OCI-LY1 (cell line): Measurements from ENCODE around the gene TDRD6.
"Not testable (repeated sequence)": the region's sequence is repeated elsewhere in the genome, so short reads cannot be mapped to it uniquely, and the experiment has no call there.

ENCODE experiments used
- H2AFZ ChIP-seq: fragments of 200-600 bp; sonication (generic), shearing (Covaris generic); 2 replicates; pipeline ENCODE4 v1.6.0; 2014; ENCODE audit warnings: antibody characterized with exemption, mild to moderate bottlenecking, low read length
- H3F3A ChIP-seq: fragments of 200-600 bp; sonication (generic), shearing (Covaris generic); 2 replicates; pipeline ENCODE4 v1.6.0; 2014; ENCODE audit warnings: mild to moderate bottlenecking, antibody characterized with exemption, low read length, moderate library complexity; ENCODE audit not compliant: insufficient read depth
- H3K27ac ChIP-seq: fragments of 200-600 bp; sonication (generic); 2 replicates; pipeline ENCODE4 v1.5.1; 2014; ENCODE audit warnings: low read length, mixed run types, mild to moderate bottlenecking, low read depth; ENCODE audit not compliant: poor library complexity, severe bottlenecking
- H3K27me3 ChIP-seq: fragments of 200-600 bp; sonication (generic); 2 replicates; pipeline ENCODE4 v1.6.0; 2014; ENCODE audit warnings: antibody characterized with exemption, mild to moderate bottlenecking, low read length, moderate library complexity; ENCODE audit not compliant: insufficient read depth
- H3K36me3 ChIP-seq: fragments of 200-600 bp; sonication (generic); 2 replicates; pipeline ENCODE4 v1.6.1; 2014; ENCODE audit warnings: mild to moderate bottlenecking, antibody characterized with exemption, low read length, moderate library complexity, mixed read lengths; ENCODE audit not compliant: insufficient read depth
- H3K4me1 ChIP-seq: fragments of 200-600 bp; sonication (generic); 2 replicates; pipeline ENCODE4 v1.5.1; 2014; ENCODE audit warnings: mild to moderate bottlenecking, low read length, moderate library complexity; ENCODE audit not compliant: insufficient read depth, severe bottlenecking
- H3K4me2 ChIP-seq: fragments of 200-600 bp; sonication (generic), shearing (Covaris generic); 2 replicates; pipeline ENCODE4 v1.6.1; 2014; ENCODE audit warnings: low read length
- H3K4me3 ChIP-seq: fragments of 200-600 bp; sonication (generic); 2 replicates; pipeline ENCODE4 v1.5.1; 2014; ENCODE audit warnings: low read length, low read depth, mild to moderate bottlenecking, mixed read lengths; ENCODE audit not compliant: poor library complexity, severe bottlenecking
- H3K79me2 ChIP-seq: fragments of 200-600 bp; shearing (Covaris generic); 2 replicates; pipeline ENCODE4 v1.6.1; 2016; ENCODE audit warnings: mixed run types, low read length, mixed read lengths; ENCODE audit not compliant: insufficient read depth
- H3K9ac ChIP-seq: fragments of 200-600 bp; sonication (generic), shearing (Covaris generic); 2 replicates; pipeline ENCODE4 v1.6.1; 2014; ENCODE audit warnings: mild to moderate bottlenecking, low read length, mixed read lengths
- H3K9me2 ChIP-seq: fragments of 200-600 bp; sonication (generic), shearing (Covaris generic); 2 replicates; pipeline ENCODE4 v1.6.1; 2014; ENCODE audit warnings: low read depth, mild to moderate bottlenecking, low read length, mixed read lengths
- H3K9me3 ChIP-seq: fragments of 200-600 bp; shearing (Covaris generic); 2 replicates; pipeline ENCODE4 v1.6.1; 2014; ENCODE audit warnings: low read length, mixed read lengths
- H4K20me1 ChIP-seq: fragments of 200-600 bp; sonication (generic), shearing (Covaris generic); 2 replicates; pipeline ENCODE4 v1.6.0; 2016; ENCODE audit warnings: mild to moderate bottlenecking, low read length; ENCODE audit not compliant: insufficient read depth
- EZH2 ChIP-seq: fragments of 200-600 bp; sonication (generic), shearing (Covaris generic); IDR thresholded peaks from 2 replicates; pipeline ENCODE4 v1.8.0; 2017; ENCODE audit warnings: borderline replicate concordance, mixed run types, mild to moderate bottlenecking, antibody characterized with exemption, low read length, moderate library complexity, mixed read lengths
- TF ChIP-seq, protein P1 (sequence below): fragments of 200-600 bp; sonication (generic), shearing (Covaris generic); IDR thresholded peaks from 2 replicates; pipeline ENCODE4 v1.5.1; 2017; ENCODE audit warnings: mild to moderate bottlenecking, antibody characterized with exemption, low read length, moderate library complexity, mixed read lengths

Gene TDRD6

DNA sequence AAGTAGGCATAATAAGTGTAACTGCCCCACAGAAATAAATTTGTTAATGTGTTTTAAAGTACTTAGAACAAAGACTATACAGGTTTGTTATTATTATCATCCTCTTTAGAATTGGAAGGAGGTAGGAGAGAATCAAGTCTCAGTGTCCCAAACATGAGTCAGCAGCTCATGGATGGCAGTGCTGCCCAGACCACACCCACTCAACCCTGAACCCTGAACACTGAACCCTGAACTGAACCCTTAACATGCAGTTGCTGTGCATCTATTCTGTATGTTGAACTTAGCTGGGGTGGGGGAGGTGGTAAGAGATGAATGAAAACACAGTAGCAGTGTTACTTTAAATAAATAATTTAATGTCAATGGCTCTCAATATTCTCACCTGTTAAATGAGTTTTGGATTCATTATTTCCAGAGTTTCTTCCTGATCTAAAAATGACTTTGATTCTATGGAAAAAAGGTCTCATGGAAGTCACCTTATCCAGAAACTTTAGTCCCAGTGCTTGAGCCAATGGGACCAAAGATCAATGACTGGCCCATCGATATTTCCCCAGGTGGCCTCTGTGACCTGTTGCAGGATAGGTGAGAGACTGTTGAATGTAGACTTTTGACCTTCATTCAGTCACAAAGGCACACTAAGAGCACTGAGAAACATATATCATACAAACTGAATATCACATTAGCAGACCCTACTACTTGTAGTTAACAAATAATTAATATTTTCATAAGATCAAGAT is 55.9 kb downstream of the TDRD6 start:
- H2AFZ ChIP-seq, result no peak overlapping the region
- no peaks in the 10 kb centered on the region for H4K20me1 ChIP-seq
- no peaks in the 10 kb centered on the region for H3K9me3 ChIP-seq
- no peak overlapping the region for H3K4me2 ChIP-seq
- no peaks in the 10 kb centered on the region for H3K79me2 ChIP-seq
- H3F3A ChIP-seq, result no peaks in the 10 kb centered on the region
- H3K27me3 ChIP-seq, result no peaks in the 10 kb centered on the region
- no peaks in the 10 kb centered on the region for H3K9me2 ChIP-seq
- TF ChIP-seq, protein P1, sequence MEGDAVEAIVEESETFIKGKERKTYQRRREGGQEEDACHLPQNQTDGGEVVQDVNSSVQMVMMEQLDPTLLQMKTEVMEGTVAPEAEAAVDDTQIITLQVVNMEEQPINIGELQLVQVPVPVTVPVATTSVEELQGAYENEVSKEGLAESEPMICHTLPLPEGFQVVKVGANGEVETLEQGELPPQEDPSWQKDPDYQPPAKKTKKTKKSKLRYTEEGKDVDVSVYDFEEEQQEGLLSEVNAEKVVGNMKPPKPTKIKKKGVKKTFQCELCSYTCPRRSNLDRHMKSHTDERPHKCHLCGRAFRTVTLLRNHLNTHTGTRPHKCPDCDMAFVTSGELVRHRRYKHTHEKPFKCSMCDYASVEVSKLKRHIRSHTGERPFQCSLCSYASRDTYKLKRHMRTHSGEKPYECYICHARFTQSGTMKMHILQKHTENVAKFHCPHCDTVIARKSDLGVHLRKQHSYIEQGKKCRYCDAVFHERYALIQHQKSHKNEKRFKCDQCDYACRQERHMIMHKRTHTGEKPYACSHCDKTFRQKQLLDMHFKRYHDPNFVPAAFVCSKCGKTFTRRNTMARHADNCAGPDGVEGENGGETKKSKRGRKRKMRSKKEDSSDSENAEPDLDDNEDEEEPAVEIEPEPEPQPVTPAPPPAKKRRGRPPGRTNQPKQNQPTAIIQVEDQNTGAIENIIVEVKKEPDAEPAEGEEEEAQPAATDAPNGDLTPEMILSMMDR, result no peak
- TF ChIP-seq EZH2, result no peak
- no peak overlapping the region for H3K9ac ChIP-seq
- H3K4me1 ChIP-seq, result no peaks in the 10 kb centered on the region
- H3K4me3 ChIP-seq, result no peak overlapping the region
- H3K27ac ChIP-seq, result no peak overlapping the region
- no peaks in the 10 kb centered on the region for H3K36me3 ChIP-seq

DNA sequence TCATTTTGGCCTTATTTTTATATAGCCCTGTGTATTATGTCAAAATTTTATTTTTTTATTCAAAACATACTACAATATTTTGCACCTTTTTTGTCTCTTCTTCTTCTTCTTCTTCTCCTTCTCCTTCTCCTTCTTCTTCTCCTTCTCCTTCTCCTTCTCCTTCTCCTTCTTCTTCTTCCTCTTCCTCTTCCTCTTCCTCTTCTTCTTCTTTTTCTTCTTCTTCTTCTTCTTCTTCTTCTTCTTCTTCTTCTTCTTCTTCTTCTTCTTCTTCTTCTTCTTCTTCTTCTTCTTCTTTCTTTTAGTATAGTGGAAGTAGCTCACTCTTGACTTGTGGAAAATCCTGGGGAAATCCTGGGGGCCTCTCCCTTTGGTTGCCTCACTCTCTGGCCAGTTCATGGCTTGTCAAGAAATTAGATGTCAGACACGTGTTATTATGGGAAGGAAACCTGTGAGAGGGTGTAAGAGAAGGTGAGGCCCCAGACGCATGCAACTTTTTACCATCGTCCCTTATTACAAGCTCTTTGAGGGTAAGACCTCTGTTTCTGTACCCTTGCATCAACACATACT is 56.6 kb downstream of the TDRD6 start:
- not testable (repeated sequence) for H3K9ac ChIP-seq

DNA sequence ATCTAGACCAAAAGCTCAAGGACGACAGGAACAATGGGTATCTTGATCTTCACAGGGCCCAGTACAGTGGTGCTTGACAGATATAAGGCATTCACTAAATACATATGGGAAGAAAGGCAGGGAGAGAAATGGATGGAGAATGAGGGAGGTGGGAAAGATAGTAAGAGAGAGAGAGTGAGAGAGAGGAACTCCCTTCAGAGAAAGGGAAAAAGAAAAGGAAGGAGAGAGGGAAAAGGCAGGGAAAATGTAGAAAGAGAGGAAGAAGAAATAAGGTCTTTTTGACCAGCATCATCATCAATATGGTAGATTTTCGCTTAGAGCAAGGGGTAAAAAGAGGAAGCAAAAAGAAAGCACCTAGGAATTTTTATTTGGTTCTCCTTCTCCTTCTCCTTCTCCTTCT is 58.3 kb downstream of the TDRD6 start:
- Histone ChIP-seq H3K27me3 (no peaks in the 10 kb centered on the region), H3K9me2 (no peaks in the 10 kb centered on the region), H3K36me3 (no peaks in the 10 kb centered on the region), H4K20me1 (no peaks in the 10 kb centered on the region), H3K4me2 (no peak overlapping the region), H2AFZ (no peak overlapping the region), H3K4me3 (no peak overlapping the region), H3K79me2 (no peaks in the 10 kb centered on the region), H3K9ac (no peak overlapping the region), H3K4me1 (no peaks in the 10 kb centered on the region), H3K9me3 (no peaks in the 10 kb centered on the region), H3F3A (no peaks in the 10 kb centered on the region), H3K27ac (no peak overlapping the region)
- TF ChIP-seq, protein P1, result no peak
- TF ChIP-seq EZH2, result no peak

More for the DNA sequence above, 56.6 kb downstream of the TDRD6 start:
- H3K79me2 ChIP-seq, H3K9me3 ChIP-seq, H3K9me2 ChIP-seq, H3K4me2 ChIP-seq, H3K4me1 ChIP-seq, H3K27ac ChIP-seq, H4K20me1 ChIP-seq, H3K27me3 ChIP-seq, H3K36me3 ChIP-seq, H2AFZ ChIP-seq, H3F3A ChIP-seq, H3K4me3 ChIP-seq: not testable (repeated sequence)

DNA sequence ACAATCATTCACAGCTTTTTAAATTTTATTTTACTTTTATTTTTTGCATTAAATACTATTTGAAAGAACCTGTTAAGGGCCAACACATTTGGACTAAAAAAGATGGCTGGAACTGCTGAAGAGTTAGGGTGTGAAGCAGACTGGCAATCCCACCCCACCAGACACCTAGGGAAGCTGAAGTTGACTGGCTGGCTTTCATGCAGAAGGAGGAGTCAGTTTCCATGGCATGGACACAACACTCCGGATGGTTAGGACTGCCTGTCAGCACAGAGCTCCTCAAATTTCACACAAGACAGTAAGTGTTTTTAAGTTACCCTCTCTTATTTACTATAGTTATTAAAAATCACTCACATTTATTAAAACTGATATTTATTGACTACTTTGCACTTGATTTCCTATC is 59.0 kb downstream of the TDRD6 start, which contains the start of gene ANKRD66:
Gene ANKRD66, plus strand, starts transcription at position 238 of the 400 bp plus-strand sequence. CDS start 5,016 bp downstream, outside the sequence.
- Histone ChIP-seq H2AFZ (no peak within 1 kb of the TSS), H3K9me3 (no peaks in the 10 kb centered on the region), H3K36me3 (no peaks in the 10 kb centered on the region), H3K79me2 (no peaks in the 10 kb centered on the region), H3K27me3 (no peaks in the 10 kb centered on the region), H3F3A (no peaks in the 10 kb centered on the region), H3K9me2 (no peaks in the 10 kb centered on the region), H3K4me2 (no peak within 1 kb of the TSS), H4K20me1 (no peaks in the 10 kb centered on the region), H3K4me3 (no peak within 1 kb of the TSS), H3K4me1 (no peaks in the 10 kb centered on the region), H3K27ac (no peak within 1 kb of the TSS), H3K9ac (no peak within 1 kb of the TSS)
- TF ChIP-seq, protein P1, result no peak
- TF ChIP-seq EZH2, result no peak
